Embryonic facial prominence (tissue), 1 donor: ENCODE data around the gene PEMT.

Experiments
- DNase-seq: peaks from one replicate; pipeline ENCODE4 v3.0.0-alpha.2; 2016; ENCODE audit errors: extremely low spot score

The PEMT gene

GRCh38 chr17:17503566-17504130 is 87.9 kb downstream of the PEMT start:
- no peak for DNase-seq

DNA sequence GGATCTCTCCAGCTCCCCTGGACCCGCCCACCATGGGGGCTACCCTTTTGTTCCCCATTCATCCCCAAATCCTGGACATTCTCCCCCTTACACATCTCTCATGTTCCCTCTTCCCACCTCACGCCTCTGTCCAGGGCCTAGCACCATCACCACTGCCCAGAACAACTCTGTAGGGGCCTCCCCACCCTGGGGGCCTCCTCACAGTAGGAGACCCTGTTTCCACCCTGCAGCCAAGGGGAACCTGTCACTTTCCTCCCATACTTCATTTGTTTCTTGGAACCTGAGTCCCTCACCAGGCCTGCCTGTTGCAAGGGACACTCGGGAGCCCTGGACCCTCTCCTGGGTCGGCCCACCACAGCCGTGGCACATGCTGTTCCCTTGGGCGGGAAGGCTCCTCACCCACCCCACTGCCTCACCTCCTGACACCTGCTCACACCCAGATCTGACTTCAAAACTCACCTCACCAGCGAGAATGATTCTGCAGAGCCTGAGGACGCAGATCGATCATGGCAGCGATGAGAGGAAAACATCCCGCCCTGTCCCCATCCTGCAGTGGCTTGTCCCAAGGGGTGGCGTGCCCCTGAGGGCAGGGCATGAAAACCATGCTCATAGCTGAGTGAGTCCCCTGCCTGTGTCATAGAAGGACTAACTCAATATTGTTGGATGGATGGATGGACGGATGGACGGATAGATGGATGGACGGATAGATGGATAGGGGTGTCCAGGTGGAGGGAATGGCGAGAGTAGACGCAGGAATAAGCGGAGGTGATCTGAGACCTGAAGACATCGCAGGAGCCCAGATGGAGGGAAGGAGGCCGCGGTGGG is 88.6 kb downstream of the PEMT start:
- DNase-seq, result no peak

- DNase-seq, result no peak
Observed at GRCh38 chr17:17500999-17501605, 90.4 kb downstream of the PEMT start.

GRCh38 chr17:17499402-17500145 is 91.9 kb downstream of the PEMT start:
- DNase-seq, result no peak

GRCh38 chr17:17498606-17499301 is 92.8 kb downstream of the PEMT start:
- DNase-seq, result no peak

DNA sequence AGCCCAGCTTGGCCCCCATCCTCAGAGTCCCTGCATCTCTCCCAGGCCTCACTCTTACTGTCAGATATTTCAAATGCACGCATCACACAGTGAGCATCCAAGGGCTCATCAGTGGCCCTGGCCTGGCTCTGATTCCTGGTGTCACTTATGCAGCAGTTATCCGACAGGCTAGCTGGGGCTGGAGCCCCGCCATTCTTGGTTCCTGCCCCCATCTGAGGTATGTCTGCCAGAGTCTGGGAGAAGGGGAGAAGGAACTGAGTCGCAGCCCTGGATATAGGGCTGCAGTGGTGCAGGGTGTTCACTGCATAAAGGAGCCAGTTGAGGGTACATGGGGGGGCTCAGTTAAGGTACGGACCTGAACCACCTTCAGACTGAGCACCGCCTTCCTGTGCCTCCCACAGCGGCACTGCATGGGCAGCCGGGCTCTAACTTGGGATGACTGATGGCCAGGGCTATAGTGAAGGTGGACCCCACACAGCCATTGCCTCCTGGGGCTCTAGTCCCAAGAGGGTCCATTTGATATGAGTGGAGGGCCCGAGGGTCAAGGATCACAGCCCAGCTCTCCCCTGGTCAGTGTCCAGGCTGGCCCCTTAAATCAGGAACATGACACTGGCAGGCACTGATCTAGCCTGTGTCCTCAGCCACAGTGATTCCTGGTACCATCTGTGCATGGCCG is 93.5 kb downstream of the PEMT start:
- DNase-seq, result no peak

DNA sequence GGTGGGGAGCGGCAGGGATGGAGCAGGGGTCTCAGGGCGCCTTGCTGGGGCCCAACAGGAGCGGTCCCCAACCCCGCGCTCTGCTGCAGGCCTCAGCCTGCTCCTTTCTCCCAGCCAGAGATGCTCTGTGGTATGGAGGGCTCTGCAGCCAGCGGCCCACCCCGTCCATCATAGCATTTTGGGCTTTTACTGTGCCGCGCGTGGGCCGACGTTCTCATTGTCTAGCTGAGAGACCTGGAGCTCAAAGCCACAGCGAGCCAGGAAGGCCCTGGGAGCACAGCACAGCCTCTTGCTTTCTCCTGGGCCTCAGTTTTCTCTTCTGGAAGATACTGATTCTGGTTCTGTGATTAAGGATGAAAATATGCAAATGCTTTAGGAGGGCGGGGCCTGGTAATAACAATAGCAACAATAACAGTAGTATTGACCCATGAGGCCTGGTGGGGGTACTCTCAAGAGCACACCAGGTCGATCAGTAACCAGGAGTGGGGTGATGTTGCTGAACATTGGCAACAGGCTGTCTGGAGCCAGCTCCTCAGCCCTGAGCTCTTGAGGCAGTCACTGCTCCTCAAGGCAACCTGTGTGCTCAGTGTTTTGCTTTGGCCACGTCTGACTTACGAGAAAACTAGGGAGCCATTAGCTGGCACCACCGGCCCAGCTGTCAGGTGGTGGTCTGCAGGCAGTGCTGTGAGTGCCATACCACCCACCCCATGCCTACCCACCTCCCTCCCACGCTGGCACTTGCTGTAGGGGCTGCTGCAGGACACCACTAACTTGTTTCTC is 94.3 kb downstream of the PEMT start:
- no peak for DNase-seq

GRCh38 chr17:17496189-17497064 is 95.1 kb downstream of the PEMT start, which contains the start of gene RASD1:
RASD1 (minus strand) TSS chr17:17496395; CDS start chr17:17496181, 214 bp downstream.
- DNase-seq, result peak; percentile 56

- DNase-seq, result no peak
Observed at GRCh38 chr17:17495536-17496188, 95.8 kb downstream of the PEMT start.

GRCh38 chr17:17494870-17495535 is 96.5 kb downstream of the PEMT start:
- DNase-seq, result no peak

- DNase-seq, result no peak
Observed at GRCh38 chr17:17494499-17494869, 97.0 kb downstream of the PEMT start.

- DNase-seq, result no peak
Observed at GRCh38 chr17:17493986-17494466, 97.5 kb downstream of the PEMT start.

- DNase-seq, result no peak
Observed at GRCh38 chr17:17493249-17493985, 98.1 kb downstream of the PEMT start.

- no peak for DNase-seq
Observed at GRCh38 chr17:17492571-17492970, 98.9 kb downstream of the PEMT start.

- no peak for DNase-seq
Observed at GRCh38 chr17:17492085-17492484, 99.4 kb downstream of the PEMT start.

DNA sequence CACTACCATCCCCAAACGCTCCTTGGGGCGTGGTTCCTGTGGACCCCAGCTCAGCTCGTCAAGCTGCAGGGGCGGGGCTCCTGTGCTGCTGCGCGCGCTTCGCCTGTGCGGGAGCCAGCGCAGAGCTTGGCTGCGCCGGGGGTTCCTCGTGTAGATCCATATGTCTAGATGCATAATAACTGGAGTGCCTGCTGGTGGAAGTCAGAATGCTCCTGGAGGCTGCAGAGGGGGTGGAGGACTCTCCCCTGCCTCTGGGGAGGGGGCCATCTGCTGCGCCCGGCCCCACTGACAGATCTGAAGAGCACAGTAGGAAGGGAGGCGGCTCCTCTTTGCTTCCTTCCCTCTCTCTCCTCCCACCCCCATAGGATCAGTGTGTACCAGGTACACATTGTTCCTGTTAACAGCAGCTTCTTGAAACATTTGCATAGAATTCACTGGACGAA is 99.9 kb downstream of the PEMT start:
- no peak for DNase-seq

GRCh38 chr17:17491031-17491471 is 100.5 kb downstream of the PEMT start:
- DNase-seq, result no peak
